GM12891 (cell line): ENCODE measurements around the gene TMEM178B.

Experiments used
- POLR2AphosphoS5 ChIP-seq: IDR thresholded peaks from 2 replicates; pipeline ENCODE4 v1.6.1; 2011; ENCODE audit warnings: low read depth, low read length, control low read depth
- TAF1 ChIP-seq: IDR thresholded peaks from 2 replicates; pipeline ENCODE4 v1.6.1; 2011; ENCODE audit warnings: low read depth, low read length, control low read depth

GRCh38 chr7:141225916-141226618 is 152.2 kb downstream of the TMEM178B start:
- no peak for TF ChIP-seq POLR2AphosphoS5
- TF ChIP-seq TAF1, result no peak
